Measurements from ENCODE around the gene TMEM42. TPM values are rescaled to one million over a fixed set of nuclear protein-coding genes. Genes with fewer than 3 reads are reported as not detected.

Gene TMEM42
- total and polyA plus RNA-seq, 5 experiments from 2014 or later, result 22.8 to 74.2 (median 51.8) TPM

DNA sequence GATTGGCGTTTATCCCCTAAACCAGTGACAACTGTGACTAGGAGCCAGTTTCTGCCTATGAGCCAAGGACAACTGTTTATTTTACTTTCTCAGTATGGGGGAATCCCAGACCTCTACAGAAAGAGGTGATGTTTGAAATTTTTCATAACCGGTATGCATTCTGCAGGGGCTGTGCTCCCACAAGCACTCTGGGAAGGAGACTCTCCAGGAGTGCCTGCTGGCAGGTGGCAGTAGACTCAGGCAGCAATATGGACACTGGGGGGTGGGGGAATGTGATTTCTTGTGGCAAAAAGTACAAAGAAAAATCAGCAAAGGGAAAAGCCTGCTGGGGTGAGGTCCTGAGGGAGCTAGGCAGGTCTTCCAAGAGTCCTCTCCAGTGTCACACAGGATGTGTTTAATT is 18.6 kb downstream of the TMEM42 start:
- Mint-ChIP-seq H3K27ac (no peak overlapping the region), H3K9me3 (no peaks in the 10 kb centered on the region)
- POLR2A ChIA-PET, result no interaction called here

DNA sequence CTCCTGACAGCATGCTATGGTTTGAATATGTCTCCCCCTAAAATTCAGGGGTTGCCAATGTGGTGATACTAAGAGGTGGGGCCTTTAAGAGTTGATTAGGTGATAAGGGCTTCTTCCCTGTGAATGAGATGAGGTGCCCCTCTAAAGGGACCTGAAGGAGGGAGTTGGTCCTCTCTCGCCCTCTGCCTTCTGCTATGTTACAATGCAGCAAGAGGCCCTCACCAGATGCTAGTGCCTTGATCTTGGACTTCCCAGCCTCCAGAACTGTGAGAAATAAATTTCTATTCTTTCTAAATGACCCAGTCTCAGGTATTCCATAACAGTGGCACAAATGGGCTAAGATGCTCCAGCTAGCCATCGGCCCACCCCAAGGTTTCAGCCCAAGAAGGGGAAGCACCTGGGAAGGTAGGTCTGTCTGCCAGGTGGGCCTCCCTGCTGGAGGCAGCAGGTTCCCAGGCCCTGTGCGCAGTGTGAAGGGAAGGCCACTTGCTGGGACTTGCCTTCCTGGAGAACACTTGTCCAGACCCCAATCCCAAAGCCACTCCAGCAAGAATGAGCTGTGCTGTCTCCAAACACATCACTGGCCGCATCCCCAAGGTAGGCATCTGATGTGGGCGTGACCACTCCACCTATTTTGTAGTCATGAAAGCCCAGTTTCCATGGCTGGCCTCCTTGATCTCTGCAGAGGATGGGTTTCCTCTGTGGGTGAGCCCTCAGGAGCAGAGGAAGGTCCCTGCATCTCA is 21.7 kb downstream of the TMEM42 start:
- ATAC-seq, result no peak
- POLR2A ChIA-PET, result interaction anchor here (0.5 kb wide), 1 partner anchor 50 kb away, joined by 4 read pairs; no protein-coding TSS in a partner anchor
- H3K4me3 Mint-ChIP-seq, result no peak overlapping the region

More for the DNA sequence above, 18.6 kb downstream of the TMEM42 start:
- no peaks in the 10 kb centered on the region for H3K4me1 Mint-ChIP-seq
- H3K27me3 Mint-ChIP-seq, result peaks cover 4 to 15% (median 8%) of the 10 kb centered on the region in 5 donors
- no peak overlapping the region for H3K4me3 Mint-ChIP-seq
- no peaks in the 10 kb centered on the region for H3K36me3 Mint-ChIP-seq
- ATAC-seq (no peak), DNase-seq (no peak)

DNA sequence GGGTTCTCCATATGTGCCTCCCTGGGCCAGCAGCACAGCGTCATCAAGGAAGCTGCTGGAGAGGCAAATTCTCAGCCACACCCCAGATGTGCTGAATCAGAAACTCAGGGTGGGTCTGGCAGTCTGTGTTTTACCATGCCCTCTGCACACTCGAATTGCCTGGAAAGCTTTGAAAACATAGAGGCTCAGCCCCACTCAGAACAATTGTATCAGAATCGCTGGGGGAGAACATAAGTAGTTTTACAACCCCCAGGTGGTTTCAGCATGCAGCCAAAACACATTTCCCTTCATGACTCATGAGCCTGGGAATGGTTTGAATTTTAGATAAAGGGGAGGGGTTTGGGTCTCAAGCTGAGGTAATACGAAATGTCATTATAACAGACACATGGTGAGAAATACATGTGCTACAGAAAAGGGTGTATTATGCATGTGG is 22.3 kb downstream of the TMEM42 start:
- no peaks in the 10 kb centered on the region for H3K9me3 Mint-ChIP-seq
- no peaks in the 10 kb centered on the region for H3K4me1 Mint-ChIP-seq
- DNase-seq (no peak), ATAC-seq (no peak)
- peaks cover 8 to 35% (median 17%) of the 10 kb centered on the region in 5 donors for H3K27me3 Mint-ChIP-seq
- no peaks in the 10 kb centered on the region for H3K36me3 Mint-ChIP-seq
- no peak overlapping the region for H3K27ac Mint-ChIP-seq
- POLR2A ChIA-PET, result no interaction called here
- no peak overlapping the region for H3K4me3 Mint-ChIP-seq

More for the DNA sequence above, 21.7 kb downstream of the TMEM42 start:
- H3K9me3 Mint-ChIP-seq, result no peaks in the 10 kb centered on the region
- peaks cover 10 to 35% (median 17%) of the 10 kb centered on the region in 5 donors for H3K27me3 Mint-ChIP-seq
- H3K36me3 Mint-ChIP-seq, result no peaks in the 10 kb centered on the region
- H3K4me1 Mint-ChIP-seq, result no peaks in the 10 kb centered on the region
- no peak overlapping the region for H3K27ac Mint-ChIP-seq
- DNase-seq, result no peak

DNA sequence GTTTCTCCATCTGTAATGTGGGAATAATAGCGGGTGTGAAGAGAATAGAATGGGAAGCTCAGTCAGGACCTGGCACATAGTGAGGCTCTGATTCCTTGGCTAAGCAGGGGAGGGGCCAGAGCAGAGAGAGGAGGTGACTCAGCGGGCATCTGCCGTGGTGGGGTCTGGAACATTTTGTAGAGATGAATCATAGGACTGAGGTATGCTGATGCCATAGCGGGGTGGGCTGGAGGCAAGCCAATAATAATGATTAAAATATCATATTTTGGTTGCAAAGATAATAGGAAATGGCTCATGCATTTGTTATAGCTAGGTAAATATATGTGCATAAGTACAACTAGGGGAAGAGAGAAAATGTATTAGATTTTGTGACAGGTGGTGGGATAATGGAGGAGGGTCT is 23.9 kb downstream of the TMEM42 start:
- Mint-ChIP-seq H3K4me3 (no peak overlapping the region), H3K27ac (no peak overlapping the region), H3K36me3 (no peaks in the 10 kb centered on the region), H3K4me1 (no peaks in the 10 kb centered on the region), H3K9me3 (no peaks in the 10 kb centered on the region), H3K27me3 (peaks cover 8 to 35% (median 17%) of the 10 kb centered on the region in 5 donors)
- DNase-seq (no peak), ATAC-seq (no peak)
- POLR2A ChIA-PET, result no interaction called here

DNA sequence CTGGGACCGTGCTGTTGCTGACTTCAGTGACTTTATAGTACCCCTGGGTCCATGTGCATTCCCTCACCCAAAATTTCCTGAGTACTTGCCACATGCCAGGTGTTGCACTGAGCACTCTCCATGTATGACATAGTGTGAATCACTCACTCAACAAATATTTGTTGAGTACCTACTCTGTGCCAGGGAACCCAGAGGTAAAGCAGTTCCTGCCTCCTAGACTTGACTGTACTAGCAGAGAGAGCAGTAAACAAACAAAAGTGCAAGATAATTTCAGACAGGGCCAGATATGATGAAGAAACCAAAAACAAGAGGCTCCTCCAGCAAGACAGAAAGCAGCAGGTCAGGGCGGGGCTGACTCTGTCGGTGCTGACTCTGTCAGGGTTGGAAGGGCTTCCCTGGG is 24.8 kb downstream of the TMEM42 start:
- POLR2A ChIA-PET, result no interaction called here
- Mint-ChIP-seq H3K9me3 (no peaks in the 10 kb centered on the region), H3K27me3 (peaks cover 8 to 35% (median 17%) of the 10 kb centered on the region in 5 donors), H3K27ac (no peak overlapping the region), H3K4me1 (no peaks in the 10 kb centered on the region), H3K36me3 (no peaks in the 10 kb centered on the region), H3K4me3 (no peak overlapping the region)
- DNase-seq (no peak), ATAC-seq (no peak)

DNA sequence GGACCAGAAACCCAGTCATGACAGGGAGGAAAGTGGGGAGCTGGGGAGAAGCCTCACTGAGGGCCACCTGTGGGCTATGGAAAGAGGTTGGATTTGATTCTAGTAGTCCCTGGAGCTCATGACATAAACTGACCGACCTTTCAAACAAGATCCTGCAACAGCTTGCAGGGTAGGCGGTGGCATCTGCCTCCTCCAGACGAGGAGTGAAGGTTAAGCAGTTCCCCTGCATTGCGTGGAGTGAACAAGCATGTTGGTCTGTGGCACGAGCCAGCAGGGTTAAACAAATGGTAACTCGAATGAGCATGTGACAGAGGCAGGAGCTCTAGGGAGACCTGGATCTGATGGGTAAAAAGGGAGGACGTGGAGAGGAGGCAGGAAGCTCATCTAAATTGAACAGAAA is 25.4 kb downstream of the TMEM42 start:
- Mint-ChIP-seq H3K9me3 (no peaks in the 10 kb centered on the region), H3K27ac (no peak overlapping the region), H3K36me3 (no peaks in the 10 kb centered on the region), H3K27me3 (peaks cover 8 to 35% (median 17%) of the 10 kb centered on the region in 5 donors), H3K4me1 (no peaks in the 10 kb centered on the region), H3K4me3 (no peak overlapping the region)
- ATAC-seq, result no peak
- DNase-seq, result no peak
- POLR2A ChIA-PET, result no interaction called here

DNA sequence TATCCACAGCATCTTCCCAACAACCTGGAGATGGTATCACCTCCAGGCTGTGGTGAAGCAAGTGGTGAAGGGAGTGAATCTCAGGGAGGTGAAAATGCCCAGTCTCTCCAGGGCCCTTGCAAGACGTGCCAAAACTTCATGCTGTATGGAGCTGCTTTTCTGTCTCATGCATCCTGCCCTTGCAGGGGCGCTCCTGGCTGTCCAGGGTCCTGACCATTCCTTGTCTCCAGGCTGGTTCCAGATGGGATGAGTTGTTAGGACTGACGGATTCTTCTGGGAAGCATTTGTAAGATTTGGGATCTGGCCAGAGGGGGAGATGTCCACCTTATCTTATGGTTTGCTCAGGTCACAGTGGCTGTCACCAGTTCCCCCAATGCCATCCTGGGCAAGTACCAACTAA is 28.5 kb downstream of the TMEM42 start:
- Mint-ChIP-seq H3K27me3 (peaks cover 3 to 23% (median 10%) of the 10 kb centered on the region in 5 donors), H3K9me3 (no peaks in the 10 kb centered on the region), H3K4me3 (no peak overlapping the region), H3K36me3 (no peaks in the 10 kb centered on the region), H3K27ac (peak overlapping the region in 1 of 10 donors; percentile 6), H3K4me1 (no peaks in the 10 kb centered on the region)
- ATAC-seq, result no peak
- DNase-seq, result no peak
- POLR2A ChIA-PET, result no interaction called here

DNA sequence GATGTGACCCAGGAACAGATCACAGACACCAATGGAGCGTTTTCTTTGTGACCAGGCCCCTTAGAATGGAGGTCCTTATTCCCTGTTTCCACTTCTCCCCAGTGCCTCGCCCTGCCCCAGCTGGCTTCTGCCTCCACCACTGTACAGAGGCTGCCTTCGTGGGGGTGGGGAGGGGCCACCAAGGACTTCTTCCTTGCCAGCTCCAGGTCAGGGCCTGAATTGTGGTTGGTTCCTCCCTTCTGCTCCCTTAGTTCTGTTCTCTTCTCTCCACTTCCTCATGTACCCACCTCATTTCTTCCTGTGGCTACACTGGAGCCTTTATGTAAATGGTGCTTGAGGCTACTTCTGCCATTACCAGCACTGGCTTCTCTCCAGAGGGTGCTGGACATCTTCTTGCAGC is 29.1 kb downstream of the TMEM42 start:
- POLR2A ChIA-PET, result no interaction called here
- Mint-ChIP-seq H3K9me3 (no peaks in the 10 kb centered on the region), H3K27me3 (peaks cover 2 to 17% (median 6%) of the 10 kb centered on the region in 5 donors), H3K4me3 (no peak overlapping the region), H3K4me1 (no peaks in the 10 kb centered on the region), H3K27ac (peak overlapping the region in 1 of 10 donors; percentile 9), H3K36me3 (no peaks in the 10 kb centered on the region)
- no peak for ATAC-seq
- DNase-seq, result no peak

DNA sequence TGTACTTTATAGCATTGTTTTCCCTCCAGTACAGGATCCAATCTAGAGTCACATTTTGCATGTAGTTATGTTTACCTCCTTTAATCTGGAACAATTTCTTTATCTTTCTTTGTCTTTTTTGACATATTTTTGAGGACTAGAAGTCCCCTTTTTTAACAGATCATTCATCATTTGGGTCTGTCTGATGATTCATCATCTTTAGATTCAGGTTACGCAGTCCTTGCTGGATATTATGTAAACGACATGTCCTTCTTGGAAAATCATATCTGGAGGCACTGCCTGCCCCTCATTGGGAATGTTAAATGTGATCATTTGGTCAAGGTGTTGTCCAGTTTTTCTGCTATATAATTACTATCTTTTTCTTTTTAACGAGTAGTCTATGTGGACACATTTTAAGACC is 31.0 kb downstream of the TMEM42 start:
- H3K36me3 Mint-ChIP-seq, result no peaks in the 10 kb centered on the region
- H3K4me3 Mint-ChIP-seq, result no peak overlapping the region
- peaks cover 0 to 4% (median 0%) of the 10 kb centered on the region in 5 donors for H3K27me3 Mint-ChIP-seq
- no peak for DNase-seq
- no peak for ATAC-seq
- POLR2A ChIA-PET, result no interaction called here
- H3K9me3 Mint-ChIP-seq, result no peaks in the 10 kb centered on the region
- no peaks in the 10 kb centered on the region for H3K4me1 Mint-ChIP-seq
- no peak overlapping the region for H3K27ac Mint-ChIP-seq

DNA sequence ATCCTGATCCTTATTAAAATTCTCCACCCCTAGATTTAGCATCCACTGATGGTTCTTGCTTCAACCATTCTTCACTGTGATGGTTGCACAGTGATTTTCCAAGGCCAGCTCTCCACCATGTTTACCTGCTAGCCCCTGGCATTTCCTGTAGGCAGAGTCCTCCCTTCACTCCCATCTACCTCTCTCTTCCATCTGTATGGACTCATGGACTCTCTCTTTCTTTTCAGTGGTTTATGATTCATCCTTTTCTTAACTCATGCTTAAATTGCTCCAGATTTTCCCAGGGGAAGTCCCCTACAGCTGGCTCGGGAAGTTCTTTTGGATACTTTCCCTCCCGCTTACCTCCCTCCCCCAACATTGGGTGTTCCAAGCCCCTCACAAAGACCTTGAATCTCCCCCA is 31.4 kb downstream of the TMEM42 start:
- DNase-seq (no peak), ATAC-seq (no peak)
- no peaks in the 10 kb centered on the region for H3K4me1 Mint-ChIP-seq
- no peak overlapping the region for H3K27ac Mint-ChIP-seq
- peaks cover 0 to 4% (median 0%) of the 10 kb centered on the region in 5 donors for H3K27me3 Mint-ChIP-seq
- H3K4me3 Mint-ChIP-seq, result no peak overlapping the region
- POLR2A ChIA-PET, result no interaction called here
- H3K9me3 Mint-ChIP-seq, result no peaks in the 10 kb centered on the region
- H3K36me3 Mint-ChIP-seq, result no peaks in the 10 kb centered on the region

DNA sequence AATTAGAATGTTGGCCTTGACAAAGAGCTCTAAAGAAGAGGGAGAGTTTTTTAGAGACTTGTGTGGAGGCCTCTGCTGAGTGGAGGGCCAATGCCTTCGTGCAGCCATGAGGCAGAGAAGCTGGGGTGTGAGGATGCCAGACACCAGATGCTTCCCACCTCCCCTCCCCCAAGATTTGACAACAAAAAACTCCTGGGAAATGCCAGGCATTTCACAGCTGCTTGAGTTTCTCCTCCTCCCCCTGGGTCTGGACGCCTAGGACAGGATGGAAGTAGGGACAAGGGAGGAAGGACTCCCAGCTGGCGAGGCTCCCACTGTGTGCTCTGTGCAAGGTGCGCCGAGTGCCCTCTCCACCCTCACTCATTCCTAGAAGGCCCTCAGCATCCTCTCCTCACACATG is 32.8 kb downstream of the TMEM42 start:
- Mint-ChIP-seq H3K27me3 (peaks cover 0 to 7% (median under 1%) of the 10 kb centered on the region in 5 donors), H3K27ac (no peak overlapping the region), H3K9me3 (no peaks in the 10 kb centered on the region), H3K4me3 (no peak overlapping the region), H3K4me1 (no peaks in the 10 kb centered on the region), H3K36me3 (no peaks in the 10 kb centered on the region)
- DNase-seq (no peak), ATAC-seq (no peak)
- POLR2A ChIA-PET, result no interaction called here

DNA sequence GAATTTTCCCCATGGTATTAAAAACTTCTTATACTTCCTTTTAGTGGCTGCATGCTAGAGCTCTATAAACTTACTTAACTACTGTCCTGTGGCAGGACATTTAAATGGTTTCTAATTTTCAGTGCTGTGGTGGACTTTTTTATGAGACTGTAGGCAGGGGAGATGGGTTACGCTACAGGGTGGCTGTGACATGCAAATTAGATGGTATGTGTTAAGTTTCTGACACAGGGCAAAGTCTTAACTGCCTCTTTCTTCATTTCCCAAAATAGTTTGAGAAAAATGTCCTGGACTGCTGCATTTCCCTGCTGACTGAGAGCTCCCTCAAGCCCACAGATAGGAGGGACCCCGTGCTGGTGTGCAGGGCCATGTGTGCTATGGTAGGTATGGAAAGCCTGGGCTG is 34.7 kb downstream of the TMEM42 start:
- Mint-ChIP-seq H3K9me3 (no peaks in the 10 kb centered on the region), H3K4me1 (no peaks in the 10 kb centered on the region), H3K27ac (no peak overlapping the region), H3K4me3 (no peak overlapping the region), H3K36me3 (no peaks in the 10 kb centered on the region), H3K27me3 (peaks cover 3 to 18% (median 12%) of the 10 kb centered on the region in 5 donors)
- DNase-seq (no peak), ATAC-seq (no peak)
- POLR2A ChIA-PET, result interaction anchor here (0.7 kb wide), 1 partner anchor 193 kb away, joined by 3 read pairs; no protein-coding TSS in a partner anchor

DNA sequence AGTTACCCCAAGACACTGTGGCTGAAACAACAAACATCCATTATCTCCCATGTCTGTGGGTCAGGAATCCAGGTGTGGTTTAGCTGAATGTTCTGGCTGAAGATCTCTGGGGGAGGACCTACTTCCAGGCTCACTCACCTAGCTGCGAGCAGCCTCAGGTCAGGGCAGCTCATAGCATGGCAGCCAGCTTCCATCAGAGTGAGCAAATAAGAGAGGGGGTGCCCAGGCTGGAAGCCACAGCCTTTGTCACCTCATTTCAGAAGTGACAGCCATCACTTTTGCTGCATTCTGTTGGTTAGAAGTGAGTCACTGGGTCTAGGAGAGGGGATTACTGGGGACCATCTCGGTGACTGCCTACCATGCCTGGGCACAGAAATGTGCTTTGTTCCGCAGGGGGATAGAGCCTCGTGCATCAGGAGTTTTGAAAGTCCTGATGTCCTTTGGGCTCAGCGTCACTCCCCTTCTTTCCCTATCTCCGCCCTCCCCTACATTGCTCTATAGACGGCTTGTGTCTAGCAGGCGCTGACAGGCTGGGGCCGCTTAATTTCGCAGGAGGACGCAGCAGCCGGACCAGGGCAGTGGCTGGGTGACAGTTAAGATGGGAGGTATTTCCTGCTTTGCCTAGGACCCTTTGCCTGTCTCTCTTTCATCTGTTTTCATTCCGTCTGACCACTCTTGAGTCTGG is 38.1 kb downstream of the TMEM42 start:
- Mint-ChIP-seq H3K9me3 (no peaks in the 10 kb centered on the region), H3K27me3 (peaks cover 5 to 20% (median 16%) of the 10 kb centered on the region in 5 donors), H3K27ac (no peak overlapping the region), H3K4me1 (no peaks in the 10 kb centered on the region), H3K36me3 (no peaks in the 10 kb centered on the region), H3K4me3 (no peak overlapping the region)
- ATAC-seq (no peak), DNase-seq (no peak)
- POLR2A ChIA-PET, result no interaction called here

Measured in naive thymus-derived CD8-positive, alpha-beta T cell (primary cell).